Mucosa of descending colon (tissue), 3 donors: ENCODE data around the gene SLC12A7. TPM values are rescaled to one million over a fixed set of nuclear protein-coding genes. Genes with fewer than 3 reads are reported as not detected.
A peak's percentile ranks its signal among the peaks of the same experiment; 100 is the strongest.

Experiments used
- ATAC-seq: fragments of 200-7000 bp; cut with Tn5 transposase; one replicate; pipeline ENCODE4 v1.9.1; 2020; ENCODE audit warnings: mild to moderate bottlenecking, moderate library complexity
- DNase-seq, 3 donors: peaks; one replicate each; pipeline ENCODE4 v3.0.0-alpha.2; 2020
- H3K36me3 ChIP-seq: fragments of 200-600 bp; one replicate; pipeline ENCODE4 v1.8.0; 2021; ENCODE audit warnings: low read depth, mild to moderate bottlenecking
- H3K4me1 ChIP-seq: fragments of 200-600 bp; one replicate; pipeline ENCODE4 v1.8.0; 2021; ENCODE audit warnings: low read depth, mild to moderate bottlenecking
- H3K4me3 ChIP-seq: fragments of 200-600 bp; one replicate; pipeline ENCODE4 v1.8.0; 2021; ENCODE audit warnings: mild to moderate bottlenecking
- H3K9me3 ChIP-seq: fragments of 200-600 bp; one replicate; pipeline ENCODE4 v1.8.0; 2021; ENCODE audit warnings: mild to moderate bottlenecking
- intact Hi-C, 2 donors: fragments of 100-400 bp; cut with DNase I in 1 of 2; cut with micrococcal nuclease in 1 of 2; formaldehyde crosslinking; loops; one replicate each; pipeline versions ENCODE4 v1.11.0 to v1.11.1; 2022; cut with DNase I, micrococcal nuclease
- total RNA-seq, 3 donors: library from RNA; stranded (reverse); fragmentation: NEBNext Ultra II Directional in 2 of 3; extraction: Animal tissue kit (Norgen Biotek cat#: 25700) in 2 of 3; gene quantifications; one replicate each; pipeline versions ENCODE4 v1.2.1 to v1.2.4, GENCODE V29; 2021 to 2023
- TF ChIP-seq, protein P1 (sequence below): fragments of 200-600 bp; IDR thresholded peaks from one replicate; pipeline ENCODE4 v1.8.0; 2022; ENCODE audit warnings: antibody characterized with exemption, mild to moderate bottlenecking
- donor health status: DM: no; HTN: no; CAD: no; lungs with moderate emphysema.
- donor health status: DM: no; HTN: no; CAD: no.
- donor health status: DM: no; HTN: yes; CAD: no.

SLC12A7 gene
- total RNA-seq, 3 donors from 2014 or later, result 80.5 to 97.4 (median 94.1) TPM

DNA sequence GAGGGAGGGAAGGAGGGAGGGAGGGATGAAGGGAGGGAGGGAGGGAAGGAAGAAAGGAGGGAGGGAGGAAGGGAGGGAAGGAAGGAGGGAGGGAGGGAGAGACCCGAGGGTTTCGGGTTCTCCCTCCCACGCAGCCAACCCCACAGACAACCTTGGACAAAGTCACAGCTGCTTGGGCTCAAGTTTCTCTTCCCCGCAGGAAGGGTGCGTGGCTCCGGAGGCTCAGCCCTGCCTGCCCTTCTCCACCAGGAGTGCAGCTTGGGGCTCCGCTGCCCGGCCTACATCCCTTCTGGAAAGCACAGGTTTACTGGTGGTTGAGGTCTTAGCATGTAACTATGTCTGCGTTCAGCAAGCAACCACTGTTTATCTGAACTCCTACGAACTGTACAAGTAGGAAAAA is 15.0 kb downstream of the SLC12A7 start:
- H3K36me3 ChIP-seq, result no peaks in the 10 kb centered on the region
- no peak for DNase-seq
- intact Hi-C loops, result no loop called here
- ATAC-seq, result no peak
- no peak overlapping the region for H3K4me3 ChIP-seq
- peaks cover 2% of the 10 kb centered on the region for H3K4me1 ChIP-seq
- TF ChIP-seq, protein P1, sequence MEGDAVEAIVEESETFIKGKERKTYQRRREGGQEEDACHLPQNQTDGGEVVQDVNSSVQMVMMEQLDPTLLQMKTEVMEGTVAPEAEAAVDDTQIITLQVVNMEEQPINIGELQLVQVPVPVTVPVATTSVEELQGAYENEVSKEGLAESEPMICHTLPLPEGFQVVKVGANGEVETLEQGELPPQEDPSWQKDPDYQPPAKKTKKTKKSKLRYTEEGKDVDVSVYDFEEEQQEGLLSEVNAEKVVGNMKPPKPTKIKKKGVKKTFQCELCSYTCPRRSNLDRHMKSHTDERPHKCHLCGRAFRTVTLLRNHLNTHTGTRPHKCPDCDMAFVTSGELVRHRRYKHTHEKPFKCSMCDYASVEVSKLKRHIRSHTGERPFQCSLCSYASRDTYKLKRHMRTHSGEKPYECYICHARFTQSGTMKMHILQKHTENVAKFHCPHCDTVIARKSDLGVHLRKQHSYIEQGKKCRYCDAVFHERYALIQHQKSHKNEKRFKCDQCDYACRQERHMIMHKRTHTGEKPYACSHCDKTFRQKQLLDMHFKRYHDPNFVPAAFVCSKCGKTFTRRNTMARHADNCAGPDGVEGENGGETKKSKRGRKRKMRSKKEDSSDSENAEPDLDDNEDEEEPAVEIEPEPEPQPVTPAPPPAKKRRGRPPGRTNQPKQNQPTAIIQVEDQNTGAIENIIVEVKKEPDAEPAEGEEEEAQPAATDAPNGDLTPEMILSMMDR, result no peak
- H3K9me3 ChIP-seq, result no peaks in the 10 kb centered on the region

DNA sequence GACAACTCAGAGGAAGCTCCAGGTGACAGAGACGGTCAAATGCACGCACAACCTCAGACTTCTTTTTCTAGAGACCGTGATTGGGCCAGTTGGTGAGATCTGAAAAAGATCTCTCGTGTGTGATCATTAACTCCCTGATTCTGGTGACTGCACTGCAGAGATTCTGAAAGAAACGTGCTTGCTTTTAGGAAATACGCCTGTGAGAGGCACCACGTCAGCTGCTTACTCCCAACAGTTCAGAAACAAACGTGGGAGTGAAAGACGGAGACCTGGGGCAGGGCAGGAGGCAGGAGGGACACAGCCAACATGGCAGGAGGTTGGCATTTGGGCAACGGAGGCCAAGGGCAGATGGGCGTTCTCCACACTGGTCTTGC is 15.9 kb downstream of the SLC12A7 start:
- ATAC-seq (no peak), DNase-seq (no peak)
- H3K4me1 ChIP-seq, result no peaks in the 10 kb centered on the region
- no peaks in the 10 kb centered on the region for H3K36me3 ChIP-seq
- no peak overlapping the region for H3K4me3 ChIP-seq
- no peaks in the 10 kb centered on the region for H3K9me3 ChIP-seq
- TF ChIP-seq, protein P1, result no peak
- intact Hi-C loops, result no loop called here

DNA sequence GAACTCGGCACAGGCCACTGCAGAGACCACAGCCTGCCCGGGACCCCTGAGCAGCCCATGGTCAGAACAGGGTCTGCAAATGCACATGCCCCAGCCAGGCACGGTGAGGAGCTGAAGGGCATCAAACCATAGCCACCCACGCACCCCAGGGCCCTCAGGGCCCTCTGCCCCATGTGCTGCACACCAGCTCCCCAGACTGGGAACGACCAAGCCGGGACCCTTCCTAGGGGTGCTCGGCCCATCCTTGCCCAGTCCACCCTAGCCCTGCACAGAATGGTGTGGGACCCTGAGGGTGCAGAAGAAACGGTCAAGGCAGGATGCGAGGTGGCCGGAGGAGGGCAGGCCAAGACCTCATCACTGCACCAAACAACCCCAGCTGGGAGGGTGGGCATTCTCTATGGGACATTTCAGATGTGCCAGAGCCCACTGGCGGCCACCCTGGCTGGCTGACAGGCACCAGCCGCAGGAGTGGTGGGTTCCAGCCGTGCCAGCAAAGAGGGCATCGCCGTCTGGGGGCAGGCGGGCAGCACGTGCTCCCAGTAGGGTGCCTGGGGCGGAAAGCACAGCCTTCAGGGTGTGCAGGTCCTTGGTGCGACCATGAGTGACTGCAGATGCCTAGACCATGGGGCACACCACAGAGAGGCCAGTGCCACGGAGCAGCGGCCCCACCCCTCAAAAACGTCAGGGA is 16.4 kb downstream of the SLC12A7 start:
- DNase-seq (no peak), ATAC-seq (no peak)
- H3K9me3 ChIP-seq, result no peaks in the 10 kb centered on the region
- TF ChIP-seq, protein P1, result no peak
- no peak overlapping the region for H3K4me3 ChIP-seq
- intact Hi-C loops, result no loop called here
- H3K4me1 ChIP-seq, result no peaks in the 10 kb centered on the region
- H3K36me3 ChIP-seq, result no peaks in the 10 kb centered on the region

DNA sequence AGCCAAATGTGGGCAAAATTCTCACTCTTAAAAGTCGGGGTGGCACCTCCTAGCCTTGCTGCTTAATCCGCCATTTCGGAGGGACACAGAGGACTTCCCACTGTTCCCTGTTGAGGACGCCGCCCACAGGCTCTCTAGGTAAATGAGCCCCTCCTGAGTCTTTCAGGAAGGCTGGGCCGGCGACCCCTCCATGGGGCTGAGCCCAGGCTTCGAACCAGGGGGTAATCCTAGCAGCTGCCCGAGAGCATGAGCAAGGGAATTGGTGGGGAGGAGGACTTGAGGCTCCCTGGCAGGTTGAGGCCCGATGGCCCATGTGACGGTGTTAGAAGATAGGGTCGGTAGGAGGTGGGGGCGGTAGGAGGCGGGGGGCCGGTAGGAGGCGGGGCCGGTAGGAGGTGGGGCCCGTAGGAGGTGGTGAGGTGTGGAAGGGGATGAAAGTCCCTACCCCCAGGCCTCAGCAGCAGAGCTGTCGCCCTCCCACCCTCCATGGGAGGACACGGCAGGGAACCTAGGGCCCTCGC is 17.1 kb downstream of the SLC12A7 start:
- Histone ChIP-seq H3K36me3 (no peaks in the 10 kb centered on the region), H3K4me3 (no peak overlapping the region), H3K9me3 (no peaks in the 10 kb centered on the region), H3K4me1 (no peaks in the 10 kb centered on the region)
- intact Hi-C loops, result no loop called here
- TF ChIP-seq, protein P1, result no peak
- ATAC-seq (no peak), DNase-seq (no peak)

DNA sequence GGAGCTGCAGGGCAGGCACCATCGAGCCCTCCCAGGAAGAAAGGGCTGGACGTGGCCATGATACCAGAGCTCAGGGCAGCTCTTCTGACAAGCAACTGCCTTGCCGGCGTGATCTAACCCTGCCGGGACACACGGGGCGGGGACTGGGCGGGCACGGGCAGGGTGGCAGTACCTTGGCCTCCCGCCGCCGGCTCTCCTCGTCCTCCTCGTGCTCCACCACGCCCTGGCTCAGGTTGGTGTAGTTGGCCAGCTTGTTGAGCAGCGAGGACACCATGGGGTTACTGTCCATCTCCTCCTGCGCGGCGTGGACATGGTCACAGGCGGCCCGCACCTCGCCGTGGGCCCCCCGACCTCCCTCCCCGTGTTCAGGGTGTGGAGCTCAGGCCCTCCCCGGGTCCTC is 18.5 kb downstream of the SLC12A7 start:
- no peaks in the 10 kb centered on the region for H3K9me3 ChIP-seq
- no peaks in the 10 kb centered on the region for H3K4me1 ChIP-seq
- TF ChIP-seq, protein P1, result no peak
- DNase-seq (peak; percentile 82 to 84 (median 83)), ATAC-seq (peak; percentile 92)
- intact Hi-C loops, result no loop called here
- no peak overlapping the region for H3K4me3 ChIP-seq
- no peaks in the 10 kb centered on the region for H3K36me3 ChIP-seq
